ENCODE measurements around the gene POLN.

POLN gene

GRCh38 chr4:2062808-2063524, 179.0 kb downstream of the POLN start:
- no peak for DNase-seq (ENCODE audit: insufficient read length, low spot score)
- no peak for FAIRE-seq

- DNase-seq (ENCODE audit: insufficient read length, low spot score) (no peak), FAIRE-seq (no peak)
These were observed 179.6 kb downstream of the POLN start for GRCh38 chr4:2062168-2062807.

GRCh38 chr4:2061186-2062131, 180.5 kb downstream of the POLN start:
- no peak for FAIRE-seq
- DNase-seq (ENCODE audit: insufficient read length, low spot score) = no peak

- no peak for DNase-seq (ENCODE audit: insufficient read length, low spot score)
- FAIRE-seq = no peak
These were observed 181.2 kb downstream of the POLN start for GRCh38 chr4:2060611-2061185.

- FAIRE-seq (no peak), DNase-seq (ENCODE audit: insufficient read length, low spot score) (no peak)
These were observed 182.0 kb downstream of the POLN start for GRCh38 chr4:2059726-2060602.

GRCh38 chr4:2059046-2059725, 182.7 kb downstream of the POLN start, which contains the start of gene NAT8L:
TSS of gene NAT8L (plus strand) at chr4:2059327. CDS start at chr4:2059512, 185 bp downstream.
- FAIRE-seq = no peak
- DNase-seq (ENCODE audit: insufficient read length, low spot score) = no peak

GRCh38 chr4:2058264-2059045, 183.5 kb downstream of the POLN start:
- DNase-seq (ENCODE audit: insufficient read length, low spot score) = no peak
- no peak for FAIRE-seq

GRCh38 chr4:2057382-2058065, 184.4 kb downstream of the POLN start:
- FAIRE-seq = no peak
- no peak for DNase-seq (ENCODE audit: insufficient read length, low spot score)

- DNase-seq (ENCODE audit: insufficient read length, low spot score) (no peak), FAIRE-seq (no peak)
These were observed 187.7 kb downstream of the POLN start for GRCh38 chr4:2054217-2054616.

GRCh38 chr4:2051086-2051485, 190.8 kb downstream of the POLN start:
- no peak for DNase-seq (ENCODE audit: insufficient read length, low spot score)
- FAIRE-seq = no peak

GRCh38 chr4:2049811-2050210, 192.1 kb downstream of the POLN start:
- FAIRE-seq = no peak
- no peak for DNase-seq (ENCODE audit: insufficient read length, low spot score)

- DNase-seq (ENCODE audit: insufficient read length, low spot score) = no peak
- FAIRE-seq = no peak
These were observed 192.5 kb downstream of the POLN start for GRCh38 chr4:2049381-2049780.

- DNase-seq (ENCODE audit: insufficient read length, low spot score) = no peak
- FAIRE-seq = no peak
These were observed 193.1 kb downstream of the POLN start for GRCh38 chr4:2048831-2049230.

- FAIRE-seq = no peak
These were observed 193.9 kb downstream of the POLN start for GRCh38 chr4:2047781-2048581.

GRCh38 chr4:2047031-2047660, 194.8 kb downstream of the POLN start:
- FAIRE-seq (no peak), DNase-seq (ENCODE audit: insufficient read length, low spot score) (no peak)

More at GRCh38 chr4:2047781-2048581, 193.9 kb downstream of the POLN start:
- DNase-seq (ENCODE audit: insufficient read length, low spot score) = no peak

GRCh38 chr4:2046031-2046961, 195.6 kb downstream of the POLN start:
- FAIRE-seq (no peak), DNase-seq (ENCODE audit: insufficient read length, low spot score) (no peak)
